GM12864 (cell line): ENCODE data around the gene MLYCD.

Source experiments
- DNase-seq: peaks from one replicate; pipeline ENCODE4 v3.0.0-alpha.2; 2011; ENCODE audit warnings: low read depth
- H3K4me3 ChIP-seq: 2 replicates; pipeline ENCODE4 v1.5.1; 2011; ENCODE audit warnings: mild to moderate bottlenecking, low read depth, low read length, control low read depth
- CTCF ChIP-seq: IDR thresholded peaks from 2 replicates; pipeline ENCODE4 v1.5.1; 2011; ENCODE audit warnings: low read depth, mild to moderate bottlenecking, moderate library complexity, low read length, control low read depth, inconsistent platforms; ENCODE audit errors: missing control alignments

MLYCD gene

DNA sequence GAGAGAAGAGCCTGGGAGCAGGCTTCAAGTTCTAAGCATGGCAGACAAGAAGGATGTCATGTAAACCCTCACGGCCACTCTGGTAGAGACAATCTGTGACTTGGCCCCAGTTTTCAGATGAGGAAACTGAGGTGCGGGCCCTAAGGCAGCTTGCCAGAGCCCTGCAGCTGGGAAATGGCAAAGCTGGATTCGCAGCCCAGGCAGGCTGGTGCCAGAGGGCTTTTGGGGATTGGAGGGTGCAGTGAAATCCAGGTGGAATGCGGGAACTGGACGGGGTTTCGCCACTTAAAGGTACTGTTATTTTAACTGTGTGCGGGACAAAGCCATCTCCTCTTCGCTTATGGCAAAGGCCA lies 53.6 kb downstream of the MLYCD start:
- H3K4me3 ChIP-seq, result no peak overlapping the region
- no peak for TF ChIP-seq CTCF
- no peak for DNase-seq

- H3K4me3 ChIP-seq, result peak within 1 kb of the TSS; percentile 57
- DNase-seq, result peak; percentile 44
These were observed 54.3 kb downstream of the MLYCD start, which contains the start of gene OSGIN1 for GRCh38 chr16:83952940-83953795. Gene OSGIN1 (plus strand): TSS chr16:83953240. CDS start chr16:83957672, 4,432 bp downstream.

GRCh38 chr16:83953796-83954576 lies 55.1 kb downstream of the MLYCD start:
- peak; percentile 24 for DNase-seq
- peak overlapping the region; percentile 57 for H3K4me3 ChIP-seq

More at GRCh38 chr16:83952940-83953795, 54.3 kb downstream of the MLYCD start, which contains the start of gene OSGIN1:
- no peak for TF ChIP-seq CTCF

DNA sequence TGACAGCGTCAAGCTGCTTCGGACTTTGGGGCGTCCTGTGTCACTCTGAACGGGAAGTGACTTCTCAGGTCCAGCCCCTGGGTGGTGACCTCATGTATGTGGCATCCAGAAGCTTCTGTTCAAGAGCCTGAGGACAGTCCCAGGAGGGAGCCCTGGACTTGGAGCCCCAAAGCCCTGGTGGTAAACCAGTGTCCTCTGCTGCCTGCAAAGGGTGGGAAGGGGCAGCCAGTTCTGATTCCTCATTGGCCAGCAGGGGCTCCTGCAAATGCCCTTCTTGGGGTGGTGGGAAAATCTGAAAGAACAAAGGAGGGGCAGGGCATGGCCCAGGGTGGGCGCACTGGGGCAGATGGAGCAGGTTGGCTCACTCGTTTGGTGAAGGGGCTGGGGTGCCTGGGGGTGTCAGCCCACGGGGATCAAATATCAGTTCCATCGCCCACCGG lies 55.7 kb downstream of the MLYCD start:
- TF ChIP-seq CTCF, result no peak
- DNase-seq, result no peak
- no peak overlapping the region for H3K4me3 ChIP-seq

More at GRCh38 chr16:83953796-83954576, 55.1 kb downstream of the MLYCD start:
- TF ChIP-seq CTCF, result peak; percentile 81

DNA sequence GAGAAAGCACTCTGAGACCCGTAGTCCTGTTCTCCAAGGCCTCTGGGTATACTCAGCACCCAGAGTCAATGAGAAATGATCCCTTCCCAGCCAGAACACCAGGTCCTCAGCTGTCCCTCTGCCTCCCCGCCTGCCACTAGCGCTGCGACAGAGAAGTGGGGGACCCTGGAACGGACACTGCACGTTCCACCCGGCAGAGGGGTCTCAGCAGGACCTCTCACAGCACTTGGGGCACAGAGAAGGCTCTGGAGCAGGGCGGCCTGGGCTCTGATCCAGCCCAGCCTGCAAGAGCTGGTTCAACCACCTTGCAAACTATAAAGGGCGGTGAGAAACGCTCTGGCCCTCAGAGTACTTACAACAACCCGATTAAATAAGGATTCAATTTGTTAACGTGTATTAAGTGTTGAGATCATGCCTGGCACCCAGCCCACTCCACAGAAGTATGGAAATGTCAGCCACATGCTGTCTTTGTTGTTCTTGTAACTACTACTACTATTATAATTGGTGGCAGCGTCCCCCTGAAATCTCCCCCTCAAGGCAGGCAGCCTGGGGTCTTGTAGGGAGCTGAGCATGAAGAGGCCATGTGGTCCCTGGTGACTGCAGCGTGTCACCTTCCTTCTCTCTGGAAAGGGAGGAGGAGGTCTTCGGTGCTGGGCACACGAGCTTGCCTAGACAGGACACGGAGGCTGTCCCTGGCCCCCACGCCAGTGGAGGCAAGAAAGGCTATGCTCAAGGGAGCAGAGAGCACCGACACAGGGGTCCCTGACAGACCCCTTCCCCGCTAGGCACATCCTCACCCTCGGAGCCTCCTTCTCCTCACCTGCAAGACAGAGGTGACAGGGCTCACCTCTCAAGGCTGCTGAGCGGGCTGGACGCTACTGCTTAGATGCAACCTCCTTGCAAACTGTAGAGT lies 56.6 kb downstream of the MLYCD start:
- TF ChIP-seq CTCF, result no peak
- no peak for DNase-seq
- no peak overlapping the region for H3K4me3 ChIP-seq
